D721Med (cell line): ENCODE measurements around the gene PTPRT.

Experiments used
- DNase-seq: peaks from one replicate; pipeline ENCODE4 v3.0.0; 2011; ENCODE audit warnings: low spot score; ENCODE audit not compliant: insufficient read length
- FAIRE-seq: peaks from 2 replicates; lab custom pipeline; 2011; peaks lifted over from hg19 to GRCh38; lab: Jason Lieb, UNC
- CTCF ChIP-seq: IDR thresholded peaks from 2 replicates; pipeline ENCODE4 v1.5.1; 2012; ENCODE audit warnings: mild to moderate bottlenecking, control low read depth; ENCODE audit not compliant: insufficient read depth; ENCODE audit errors: missing control alignments

PTPRT gene

DNA sequence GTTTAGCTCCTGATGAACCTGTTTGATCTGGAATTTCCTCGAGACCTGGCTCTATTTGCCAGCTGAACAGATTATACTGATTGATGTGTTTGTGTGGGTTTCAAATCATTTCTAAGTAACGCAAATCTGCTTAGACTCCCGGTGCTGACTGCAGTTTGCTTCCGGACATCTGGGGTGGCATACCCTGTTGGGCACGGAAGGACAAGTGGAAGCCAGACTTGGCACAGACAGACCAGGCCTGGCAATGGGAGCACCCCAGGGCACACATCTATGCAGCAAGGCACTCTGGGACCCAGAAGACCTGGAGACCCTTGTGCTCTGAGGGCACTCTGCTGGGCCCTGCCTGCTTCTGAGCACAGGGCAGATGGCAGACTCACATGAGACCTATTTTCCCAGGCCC, 1137.8 kb downstream of the PTPRT start:
- TF ChIP-seq CTCF, result no peak
- FAIRE-seq (no peak), DNase-seq (peak; percentile 48)

DNA sequence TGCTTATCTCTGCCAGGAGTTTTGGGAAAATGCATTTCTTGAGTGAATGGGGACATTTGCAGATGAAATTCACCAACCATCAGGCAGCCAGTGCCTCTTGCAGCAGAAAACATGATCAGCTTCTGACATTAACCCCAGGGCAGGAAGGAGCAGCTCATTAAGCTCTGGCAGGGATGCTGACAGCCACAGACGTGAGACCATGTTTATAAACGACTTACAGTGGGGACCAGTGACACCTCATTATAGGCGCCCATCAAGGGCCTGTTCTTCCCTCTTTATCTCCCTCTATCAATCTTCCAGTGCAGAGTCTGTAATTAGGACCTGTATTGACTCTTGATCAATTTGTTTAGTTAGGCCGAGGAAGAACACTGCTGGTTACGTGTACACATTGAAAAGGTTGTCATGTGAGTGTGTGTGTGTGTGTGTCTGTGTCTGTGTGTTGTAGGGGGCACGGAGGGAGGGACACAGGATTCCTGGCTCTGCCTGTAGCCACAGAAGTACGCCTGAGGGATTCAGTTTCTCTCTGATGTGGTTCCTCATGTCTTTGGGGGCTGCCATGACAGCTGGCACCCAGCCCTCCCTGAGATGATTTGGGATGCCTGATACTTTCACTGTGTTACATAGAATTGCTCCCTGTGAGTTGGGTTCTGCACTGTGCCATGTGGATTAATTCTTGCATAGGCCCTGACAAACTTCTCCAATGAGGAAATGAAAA, 1143.2 kb downstream of the PTPRT start:
- TF ChIP-seq CTCF, result no peak
- FAIRE-seq, result no peak
- no peak for DNase-seq

GRCh38 chr20:42043921-42044320, 1145.8 kb downstream of the PTPRT start:
- DNase-seq (no peak), FAIRE-seq (no peak)
- no peak for TF ChIP-seq CTCF

DNA sequence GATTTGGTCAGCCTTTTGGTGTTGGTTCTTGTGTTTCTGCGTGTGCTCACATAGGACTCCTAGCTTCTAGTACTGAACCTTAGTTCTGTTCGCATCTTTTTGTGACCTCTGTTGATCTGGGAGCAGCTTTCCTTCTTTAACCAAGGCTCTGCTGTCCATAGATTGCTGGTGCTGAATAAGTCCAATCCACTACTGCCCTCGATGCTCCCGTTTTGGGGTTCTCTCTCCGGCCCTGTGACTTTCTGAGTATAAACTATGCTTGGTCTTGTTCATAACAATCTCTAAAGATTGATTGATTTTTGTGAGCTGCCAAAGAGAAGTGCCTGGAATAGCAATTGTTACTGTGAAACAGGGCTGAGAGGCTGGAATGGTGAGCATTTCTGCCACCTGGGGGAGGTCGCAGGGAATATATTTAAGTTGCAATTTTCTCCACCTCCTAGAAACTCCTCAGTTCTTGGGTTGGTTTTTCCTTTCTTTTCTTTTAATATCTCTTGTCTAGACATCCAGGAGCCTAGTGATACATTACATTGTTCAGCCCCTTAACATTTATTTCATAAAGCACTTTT, 1148.6 kb downstream of the PTPRT start:
- FAIRE-seq (no peak), DNase-seq (no peak)
- peak; percentile 23 for TF ChIP-seq CTCF

- DNase-seq (no peak), FAIRE-seq (no peak)
- peak; percentile 47 for TF ChIP-seq CTCF
These were observed 1161.9 kb downstream of the PTPRT start for GRCh38 chr20:42027746-42028268.

DNA sequence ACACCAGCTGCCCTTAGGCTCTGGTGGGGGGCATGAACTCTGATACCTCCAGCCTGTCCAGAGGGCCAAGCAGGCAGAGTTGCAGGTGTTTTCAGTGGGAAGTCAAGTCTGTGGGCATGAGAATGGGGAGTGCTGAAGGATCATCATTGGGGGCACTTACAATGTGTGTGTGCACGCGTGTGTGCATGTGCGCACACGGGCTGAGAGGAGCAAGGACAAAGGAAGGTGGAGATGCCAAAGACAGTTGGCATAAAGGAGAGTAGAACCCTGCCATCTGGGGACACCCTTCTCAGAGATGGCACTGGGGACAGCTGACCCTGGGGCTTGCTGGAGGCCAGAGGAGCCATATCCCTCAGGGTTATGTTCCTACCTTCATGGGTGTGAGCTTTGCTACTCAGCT, 1163.1 kb downstream of the PTPRT start:
- TF ChIP-seq CTCF, result no peak
- FAIRE-seq (no peak), DNase-seq (no peak)

- TF ChIP-seq CTCF, result no peak
- FAIRE-seq, result no peak
- no peak for DNase-seq
These were observed 1165.1 kb downstream of the PTPRT start for GRCh38 chr20:42024653-42025052.
